GM12878 (cell line): ENCODE results near the gene DNAH9. TPM values are rescaled to one million over a fixed set of nuclear protein-coding genes. Genes with fewer than 3 reads are reported as not detected.

Experiments used
- ATAC-seq: fragments of 200-7000 bp; cut with Tn5 transposase; 3 replicates; pipeline ENCODE4 v1.9.1; 2020; ENCODE audit warnings: mild to moderate bottlenecking, moderate library complexity
- BruUV-seq: library from RNA; stranded (reverse); fragments of 400-500 nt; replicated peaks from 2 replicates; lab custom pipeline; 2021; lab: Mats Ljungman, UMichigan
- CTCF ChIA-PET: fragments of 300-600 bp; sonication (Branson Sonifier 250); formaldehyde crosslinking; extraction: SDS; loops from one replicate; lab custom pipeline; 2021; ENCODE audit warnings: inconsistent platforms; lab: Yijun Ruan, JAX
- POLR2A ChIA-PET: fragments of 350-600 bp; formaldehyde crosslinking; extraction: SDS; loops from one replicate; lab custom pipeline; 2021; ENCODE audit warnings: inconsistent platforms; lab: Charles Lee
- RAD21 ChIA-PET: fragments of 300-600 bp; sonication (Branson Sonifier 250); formaldehyde crosslinking; loops from one replicate; lab custom pipeline; 2023; ENCODE audit warnings: antibody characterized with exemption; ENCODE audit not compliant: unreplicated experiment; lab: Charles Lee
- SMC1A ChIA-PET: fragments of 300-600 bp; sonication (Branson Sonifier 250); formaldehyde crosslinking; loops from one replicate; lab custom pipeline; 2023; ENCODE audit not compliant: unreplicated experiment, uncharacterized antibody; lab: Charles Lee
- DNase-seq: peaks from one replicate; pipeline ENCODE4 v3.0.0-alpha.2; 2011; ENCODE audit warnings: low read depth, low spot score
- FAIRE-seq: peaks from 3 replicates; lab custom pipeline; 2011; peaks lifted over from hg19 to GRCh38; lab: Jason Lieb, UNC
- H2AFZ ChIP-seq: 2 replicates; pipeline ENCODE4 v1.6.0; 2011; ENCODE audit warnings: low read depth, low read length, control low read depth; ENCODE audit not compliant: control insufficient read depth
- H3K27ac ChIP-seq: 2 replicates; pipeline ENCODE4 v1.5.1; 2011; ENCODE audit warnings: control low read depth; ENCODE audit not compliant: control insufficient read depth, insufficient read depth
- H3K27me3 ChIP-seq, 2 experiments: replicated peaks in 1 of 2; 2 replicates each; pipeline versions ENCODE4 v1.6.0 to v1.6.1; 2011; ENCODE audit warnings: low read length in 1 of 2; ENCODE audit not compliant: control insufficient read depth in 2 of 2, insufficient read depth in 2 of 2
- H3K36me3 ChIP-seq, 2 experiments: 2 replicates each; pipeline ENCODE4 v1.5.1; 2011; ENCODE audit warnings: low read length in 1 of 2; ENCODE audit not compliant: control insufficient read depth in 2 of 2, insufficient read depth in 2 of 2
- H3K4me1 ChIP-seq: 2 replicates; pipeline ENCODE4 v1.6.1; 2011; ENCODE audit warnings: mild to moderate bottlenecking, low read length, moderate library complexity, mixed read lengths; ENCODE audit not compliant: control insufficient read depth, insufficient read depth
- H3K4me2 ChIP-seq: 2 replicates; pipeline ENCODE4 v1.6.0; 2011; ENCODE audit warnings: control low read depth; ENCODE audit not compliant: control insufficient read depth, insufficient read depth
- H3K4me3 ChIP-seq: fragments of 200-600 bp; sonication (generic); 2 replicates; pipeline ENCODE4 v1.5.1; 2016
- H3K79me2 ChIP-seq: 2 replicates; pipeline ENCODE4 v1.6.0; 2011; ENCODE audit warnings: low read length; ENCODE audit not compliant: control insufficient read depth, insufficient read depth
- H3K9ac ChIP-seq: 2 replicates; pipeline ENCODE4 v1.8.0; 2011; ENCODE audit warnings: low read length, control low read depth, mixed read lengths; ENCODE audit not compliant: control insufficient read depth, insufficient read depth
- H3K9me3 ChIP-seq: replicated peaks from 3 replicates; pipeline ENCODE4 v1.5.1; 2011; ENCODE audit warnings: mild to moderate bottlenecking, low read length; ENCODE audit not compliant: control insufficient read depth, insufficient read depth
- H4K20me1 ChIP-seq: 2 replicates; pipeline ENCODE4 v1.6.0; 2011; ENCODE audit not compliant: control insufficient read depth, insufficient read depth
- BCL3 ChIP-seq: IDR thresholded peaks from 2 replicates; pipeline ENCODE4 v1.6.1; 2011; ENCODE audit warnings: borderline replicate concordance, low read depth, mild to moderate bottlenecking, moderate library complexity, low read length; ENCODE audit not compliant: insufficient read depth, poor library complexity, severe bottlenecking
- CHD1 ChIP-seq: IDR thresholded peaks from 2 replicates; pipeline ENCODE4 v1.6.1; 2012; ENCODE audit warnings: low read depth, low read length, improper control_type of control experiment
- CREM ChIP-seq: IDR thresholded peaks from 2 replicates; pipeline ENCODE4 v1.6.1; 2014; ENCODE audit warnings: antibody characterized with exemption, low read depth
- CTCF ChIP-seq, 3 experiments: IDR thresholded peaks in 2 of 3; conservative IDR thresholded peaks in 1 of 3; 2 replicates each; pipeline ENCODE4 v1.5.1; 2011; ENCODE audit warnings: low read depth in 3 of 3, low read length in 3 of 3, mild to moderate bottlenecking in 3 of 3, control low read depth in 2 of 3, moderate library complexity in 2 of 3, inconsistent platforms in 1 of 3, mixed read lengths in 1 of 3; ENCODE audit not compliant: control insufficient read depth in 2 of 3, insufficient read depth in 1 of 3; ENCODE audit errors: extremely low read depth in 1 of 3
- GATAD2B ChIP-seq: fragments of 450-650 bp; conservative IDR thresholded peaks from 2 replicates; pipeline ENCODE4 v1.6.1; 2017; ENCODE audit warnings: low read depth, mild to moderate bottlenecking, moderate library complexity
- HCFC1 ChIP-seq: fragments of 150-350 bp; IDR thresholded peaks from 2 replicates; pipeline ENCODE4 v1.6.1; 2014; ENCODE audit warnings: low read length
- MYB ChIP-seq: fragments of 150-350 bp; IDR thresholded peaks from 2 replicates; pipeline ENCODE4 v1.6.1; 2014; ENCODE audit warnings: mild to moderate bottlenecking, low read depth, low read length, borderline replicate concordance
- NFYB ChIP-seq: IDR thresholded peaks from 2 replicates; pipeline ENCODE4 v1.6.1; 2011; ENCODE audit warnings: low read depth, mild to moderate bottlenecking, low read length, improper control_type of control experiment, moderate library complexity; ENCODE audit not compliant: insufficient read depth
- POLR2A ChIP-seq: IDR thresholded peaks from 2 replicates; pipeline ENCODE4 v1.6.1; 2011; ENCODE audit warnings: low read depth, mild to moderate bottlenecking, low read length
- POLR2AphosphoS5 ChIP-seq: IDR thresholded peaks from 2 replicates; pipeline ENCODE4 v1.6.1; 2011; ENCODE audit warnings: mild to moderate bottlenecking, low read length, inconsistent platforms
- RAD21 ChIP-seq: IDR thresholded peaks from 2 replicates; pipeline ENCODE4 v1.6.1; 2011; ENCODE audit warnings: mild to moderate bottlenecking, low read depth, low read length, moderate library complexity; ENCODE audit not compliant: insufficient read depth
- RAD51 ChIP-seq: fragments of 450-650 bp; IDR thresholded peaks from 2 replicates; pipeline ENCODE4 v1.6.1; 2016; ENCODE audit warnings: moderate library complexity, mild to moderate bottlenecking, inconsistent platforms
- SMC3 ChIP-seq: IDR thresholded peaks from 2 replicates; pipeline ENCODE4 v1.6.1; 2011; ENCODE audit warnings: low read length, improper control_type of control experiment, borderline replicate concordance
- SRF ChIP-seq, 2 experiments: IDR thresholded peaks; 2 replicates each; pipeline ENCODE4 v1.6.1; 2011; ENCODE audit warnings: low read depth in 2 of 2, low read length in 2 of 2, mild to moderate bottlenecking in 1 of 2, moderate library complexity in 1 of 2
- WGBS: methylation state at CpG from one replicate; pipeline ENCODE4 v1.1.6; 2016; ENCODE audit warnings: low lambda C conversion rate; ENCODE audit not compliant: insufficient replicate concordance, insufficient coverage; ENCODE audit errors: missing lambda C conversion rate; 5-methylcytosine and 5-hydroxymethylcytosine counted together
- in situ Hi-C: fragments of 300-500 bp; cut with MboI; formaldehyde crosslinking; loops from 9 replicates; pipeline ENCODE4 v1.14.3; 2018; ENCODE audit warnings: mixed read lengths
- intact Hi-C: fragments of 100-400 bp; cut with micrococcal nuclease; formaldehyde crosslinking; loops from one replicate; pipeline ENCODE4 v1.14.2; 2022; ENCODE audit not compliant: unreplicated experiment
- polyA plus RNA-seq, 11 experiments: library from polyadenylated mRNA; depleted of rRNA in 4 of 11; unstranded in 6 of 11; stranded (reverse) in 5 of 11; fragments of >200 nt; fragmentation: Nextera tagmentation in 4 of 11; fragmentation: Illumina TruSeq in 1 of 11; extraction: Ambion mirVana in 4 of 11; extraction: Trizol in 1 of 11; gene quantifications; 1 replicate in 1 of 11; 2 replicates in 10 of 11; pipeline versions ENCODE4 v1.2.1 to v1.2.3, GENCODE V29; 2011 to 2016; ENCODE audit warnings: inconsistent platforms in 2 of 11, missing spikeins in 2 of 11, low read depth in 1 of 11
- total RNA-seq, 4 experiments: library from RNA; depleted of rRNA in 3 of 4; stranded (reverse); fragments of >200 nt in 3 of 4; fragmentation: Illumina TruSeq in 1 of 4; extraction: Trizol in 1 of 4; gene quantifications; 2 replicates each; pipeline versions ENCODE4 v1.2.1 to v1.2.3, GENCODE V29; 2013 to 2021

DNAH9 gene
- total and polyA plus RNA-seq, 10 of the 15 experiments (the other 5 are each of a cell fraction or from before 2014, with no cell fraction given): 0.10 to 0.40 (median 0.19) TPM; not detected in 7

DNA sequence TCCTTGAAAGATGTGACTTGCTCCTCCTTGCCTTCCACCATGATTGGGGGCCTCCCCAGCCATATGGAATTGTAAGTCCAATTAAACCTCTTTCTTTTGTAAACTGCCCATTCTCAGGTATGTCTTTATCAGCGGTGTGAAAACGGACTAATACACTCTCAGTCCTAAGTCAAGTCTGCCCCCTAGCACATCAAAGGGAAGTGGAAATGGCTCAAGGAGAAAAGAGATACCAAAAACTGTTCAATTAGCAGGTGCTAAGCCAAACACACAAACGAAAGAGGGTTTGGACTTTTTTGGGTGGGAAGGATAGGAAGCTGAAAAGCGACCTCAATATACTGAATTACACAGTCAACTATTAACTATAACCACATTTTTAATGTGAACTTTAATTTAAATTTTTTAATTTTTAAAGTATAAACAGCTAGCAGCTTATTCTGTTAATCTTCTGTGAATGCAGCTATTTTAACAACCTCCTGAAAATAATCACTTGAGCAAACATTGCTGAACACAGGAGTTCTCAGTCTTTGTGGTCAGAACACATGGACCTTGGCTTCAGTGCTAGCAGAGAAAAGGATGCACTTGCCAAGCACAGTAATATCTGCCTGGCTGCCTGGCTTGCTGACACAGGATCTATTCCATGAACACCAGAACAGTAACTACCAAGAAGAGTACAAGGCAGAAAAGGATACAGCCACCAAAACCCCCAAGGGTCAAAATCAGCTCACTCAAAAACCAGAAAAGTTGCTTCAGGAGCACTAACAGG is 388.1 kb downstream of the DNAH9 start (continued):
- TF ChIP-seq BCL3: no peak
- TF ChIP-seq POLR2AphosphoS5: no peak
- no peak for TF ChIP-seq RAD51
- no peak for TF ChIP-seq CREM
- TF ChIP-seq NFYB: no peak

- intact Hi-C loops: loop anchor here (5.0 kb wide), 1 partner anchor 1110 kb away; no protein-coding TSS in a partner anchor
- CTCF ChIA-PET: interaction anchor here (0.6 to 1.6 kb wide), 7 partner anchors 10 to 1109 kb away, joined by 3 to 6 read pairs (median 4); partner anchors contain the start of gene ZNF18
- in situ Hi-C loops: no loop called here
These were observed 388.7 kb downstream of the DNAH9 start for GRCh38 chr17:11986942-11987329.

More at GRCh38 chr17:11986942-11987329, 388.7 kb downstream of the DNAH9 start:
- H3K27me3 ChIP-seq: no peaks in the 10 kb centered on the region
- H3K36me3 ChIP-seq: peaks cover 0 to 4% of the 10 kb centered on the region in 2 experiments
- WGBS: 79% methylated on average over 5 of the region's 5 CpGs
- POLR2A ChIA-PET: no interaction called here
- no peak overlapping the region for H3K9ac ChIP-seq
- ATAC-seq (no peak), DNase-seq (no peak), FAIRE-seq (peak; percentile 41)
- H3K79me2 ChIP-seq: no peaks in the 10 kb centered on the region
- H3K4me3 ChIP-seq: no peak overlapping the region
- H3K9me3 ChIP-seq: no peaks in the 10 kb centered on the region
- H3K4me1 ChIP-seq: no peaks in the 10 kb centered on the region
- H4K20me1 ChIP-seq: no peaks in the 10 kb centered on the region
- RAD21 ChIA-PET: no interaction called here
- no peak overlapping the region for H3K27ac ChIP-seq
- TF ChIP-seq CTCF (IDR thresholded peaks at IDR 0.05 in 2 of 3, conservative IDR thresholded peaks at IDR 0.05 in 1 of 3; ENCODE audit: control insufficient read depth in 2 of 3, extremely low read depth in 1 of 3, insufficient read depth in 1 of 3, low read depth in 3 of 3, low read length in 3 of 3) (peak in 2 of 3 experiments; percentile 32 to 37; a peak in 4 of 6 replicates), CHD1 (no peak), RAD21 (peak; percentile 32; the same call in 1 of the 2 replicates), SRF (IDR thresholded peaks at IDR 0.05; ENCODE audit: low read depth in 2 of 2, low read length in 2 of 2) (no peak), SMC3 (peak; percentile 19; the same call in 1 of the 2 replicates), MYB (no peak), GATAD2B (no peak), HCFC1 (no peak), POLR2A (no peak)
- SMC1A ChIA-PET: interaction anchor here (1.3 to 1.4 kb wide), 3 partner anchors 9 to 36 kb away, joined by 3 to 9 read pairs (median 3); no protein-coding TSS in a partner anchor
- H3K4me2 ChIP-seq: no peak overlapping the region
- no peak overlapping the region for H2AFZ ChIP-seq
- no TSS peak for BruUV-seq
